Measurements from ENCODE around the gene YARS1.

The YARS1 gene

DNA sequence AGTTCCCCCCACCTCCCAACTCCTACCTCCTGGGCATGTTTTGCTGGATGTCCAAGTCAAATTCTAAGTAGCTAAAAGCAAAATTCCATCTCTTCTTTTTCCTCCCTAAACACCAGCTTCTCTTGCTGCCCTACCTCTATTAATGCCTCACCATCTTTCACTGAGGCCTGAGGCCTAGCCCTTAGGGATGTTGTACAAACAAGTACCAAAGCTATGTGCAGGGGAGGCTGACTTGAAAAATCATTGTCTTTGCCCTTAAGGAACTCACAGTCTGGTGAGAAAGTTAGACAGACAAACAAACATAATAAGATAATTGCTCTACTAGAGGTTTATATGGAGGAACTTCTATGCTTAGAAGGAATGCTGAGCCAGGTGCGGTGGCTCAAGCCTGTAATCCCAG lies 89.3 kb downstream of the YARS1 start:
- DNase-seq (ENCODE audit: low read depth): no peak

GRCh38 chr1:32725615-32725982 lies 91.6 kb downstream of the YARS1 start:
- DNase-seq (ENCODE audit: low read depth): no peak
- no peak overlapping the region for H3K4me3 ChIP-seq (ENCODE audit: low read length)
- TF ChIP-seq, protein P1, sequence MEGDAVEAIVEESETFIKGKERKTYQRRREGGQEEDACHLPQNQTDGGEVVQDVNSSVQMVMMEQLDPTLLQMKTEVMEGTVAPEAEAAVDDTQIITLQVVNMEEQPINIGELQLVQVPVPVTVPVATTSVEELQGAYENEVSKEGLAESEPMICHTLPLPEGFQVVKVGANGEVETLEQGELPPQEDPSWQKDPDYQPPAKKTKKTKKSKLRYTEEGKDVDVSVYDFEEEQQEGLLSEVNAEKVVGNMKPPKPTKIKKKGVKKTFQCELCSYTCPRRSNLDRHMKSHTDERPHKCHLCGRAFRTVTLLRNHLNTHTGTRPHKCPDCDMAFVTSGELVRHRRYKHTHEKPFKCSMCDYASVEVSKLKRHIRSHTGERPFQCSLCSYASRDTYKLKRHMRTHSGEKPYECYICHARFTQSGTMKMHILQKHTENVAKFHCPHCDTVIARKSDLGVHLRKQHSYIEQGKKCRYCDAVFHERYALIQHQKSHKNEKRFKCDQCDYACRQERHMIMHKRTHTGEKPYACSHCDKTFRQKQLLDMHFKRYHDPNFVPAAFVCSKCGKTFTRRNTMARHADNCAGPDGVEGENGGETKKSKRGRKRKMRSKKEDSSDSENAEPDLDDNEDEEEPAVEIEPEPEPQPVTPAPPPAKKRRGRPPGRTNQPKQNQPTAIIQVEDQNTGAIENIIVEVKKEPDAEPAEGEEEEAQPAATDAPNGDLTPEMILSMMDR (conservative IDR thresholded peaks at IDR 0.05; ENCODE audit: low read depth, low read length): no peak

More for the DNA sequence above, 89.3 kb downstream of the YARS1 start:
- TF ChIP-seq, protein P1 (conservative IDR thresholded peaks at IDR 0.05; ENCODE audit: low read depth, low read length): no peak
- no peak overlapping the region for H3K4me3 ChIP-seq (ENCODE audit: low read length)

Data from retinal pigment epithelial cell (primary cell).